ENCODE data around the gene FES.
A peak's percentile ranks its signal among the peaks of the same experiment; 100 is the strongest.

Gene FES

GRCh38 chr15:90931575-90931827 lies 47.2 kb downstream of the FES start:
- no peak for DNase-seq (ENCODE audit: low spot score)

GRCh38 chr15:90931828-90932659 lies 47.7 kb downstream of the FES start, which contains the start of gene HDDC3:
Gene HDDC3 (minus strand): TSS chr15:90932549. CDS start chr15:90932540, 9 bp downstream.
- peak; percentile 82 for DNase-seq (ENCODE audit: low spot score)

GRCh38 chr15:90932660-90932991 lies 48.3 kb downstream of the FES start:
- DNase-seq (ENCODE audit: low spot score), result no peak

- DNase-seq (ENCODE audit: low spot score), result no peak
Observed at GRCh38 chr15:90933301-90933700, 49.0 kb downstream of the FES start.

GRCh38 chr15:90934256-90934948 lies 50.1 kb downstream of the FES start:
- peak; percentile 92 for DNase-seq (ENCODE audit: low spot score)

- peak; percentile 94 for DNase-seq (ENCODE audit: low spot score)
Observed at GRCh38 chr15:90934949-90935751, 50.8 kb downstream of the FES start, which contains the start of gene UNC45A. Gene UNC45A (plus strand): TSS chr15:90935285. CDS start chr15:90935325, 40 bp downstream.

- no peak for DNase-seq (ENCODE audit: low spot score)
Observed at GRCh38 chr15:90936823-90937222, 52.5 kb downstream of the FES start.

GRCh38 chr15:90938261-90938660 lies 54.0 kb downstream of the FES start:
- no peak for DNase-seq (ENCODE audit: low spot score)

- no peak for DNase-seq (ENCODE audit: low spot score)
Observed at GRCh38 chr15:90939756-90940155, 55.5 kb downstream of the FES start.

- DNase-seq (ENCODE audit: low spot score), result no peak
Observed at GRCh38 chr15:90941038-90941437, 56.7 kb downstream of the FES start.

GRCh38 chr15:90942354-90943120 lies 58.2 kb downstream of the FES start:
- DNase-seq (ENCODE audit: low spot score), result no peak

GRCh38 chr15:90945091-90945490 lies 60.8 kb downstream of the FES start:
- no peak for DNase-seq (ENCODE audit: low spot score)
